K562 (cell line): ENCODE results near the gene NOX5.

ENCODE experiments used
- BHLHE40 ChIP-seq: IDR thresholded peaks from 2 replicates; pipeline ENCODE4 v1.6.1; 2011; ENCODE audit warnings: low read length, improper control_type of control experiment
- HMGN3 ChIP-seq: IDR thresholded peaks from 2 replicates; pipeline ENCODE4 v1.6.1; 2011; ENCODE audit warnings: borderline replicate concordance, low read depth, mild to moderate bottlenecking, mixed read lengths, low read length; ENCODE audit not compliant: insufficient read length; ENCODE audit errors: extremely low read depth
- MTA3 ChIP-seq: fragments of 450-650 bp; formaldehyde crosslinking; IDR thresholded peaks from 2 replicates; pipeline ENCODE4 v1.6.1; 2017; ENCODE audit warnings: mild to moderate bottlenecking, borderline replicate concordance
- POLR2A ChIP-seq: fragments of 450-650 bp; conservative IDR thresholded peaks from 2 replicates; pipeline ENCODE4 v1.6.1; 2016
- ZNF232 ChIP-seq: sonication (generic); formaldehyde crosslinking; IDR thresholded peaks from 2 replicates; pipeline ENCODE4 v1.8.0; 2022; ENCODE audit warnings: mild to moderate bottlenecking, missing genetic modification reagents
- TF ChIP-seq, protein P1 (sequence below), 3 experiments: IDR thresholded peaks in 2 of 3; conservative IDR thresholded peaks in 1 of 3; 2 replicates each; pipeline ENCODE4 v1.5.1; 2011 to 2012; ENCODE audit warnings: low read length in 3 of 3, mild to moderate bottlenecking in 3 of 3, control low read depth in 2 of 3, improper control_type of control experiment in 1 of 3, inconsistent platforms in 1 of 3, low read depth in 1 of 3, mixed read lengths in 1 of 3, moderate library complexity in 1 of 3; ENCODE audit not compliant: insufficient read depth in 2 of 3
- TF ChIP-seq, protein P2 (sequence below): sonication (generic); formaldehyde crosslinking; IDR thresholded peaks from 2 replicates; pipeline ENCODE4 v1.9.0; 2022; ENCODE audit warnings: mild to moderate bottlenecking, missing genetic modification reagents

GRCh38 chr15:69099941-69100340 lies 85.4 kb downstream of the NOX5 start:
- no peak for TF ChIP-seq HMGN3
- no peak for TF ChIP-seq POLR2A
- TF ChIP-seq ZNF232 (CRISPR knock-in tag) = no peak
- TF ChIP-seq BHLHE40 = no peak
- TF ChIP-seq, protein P1, sequence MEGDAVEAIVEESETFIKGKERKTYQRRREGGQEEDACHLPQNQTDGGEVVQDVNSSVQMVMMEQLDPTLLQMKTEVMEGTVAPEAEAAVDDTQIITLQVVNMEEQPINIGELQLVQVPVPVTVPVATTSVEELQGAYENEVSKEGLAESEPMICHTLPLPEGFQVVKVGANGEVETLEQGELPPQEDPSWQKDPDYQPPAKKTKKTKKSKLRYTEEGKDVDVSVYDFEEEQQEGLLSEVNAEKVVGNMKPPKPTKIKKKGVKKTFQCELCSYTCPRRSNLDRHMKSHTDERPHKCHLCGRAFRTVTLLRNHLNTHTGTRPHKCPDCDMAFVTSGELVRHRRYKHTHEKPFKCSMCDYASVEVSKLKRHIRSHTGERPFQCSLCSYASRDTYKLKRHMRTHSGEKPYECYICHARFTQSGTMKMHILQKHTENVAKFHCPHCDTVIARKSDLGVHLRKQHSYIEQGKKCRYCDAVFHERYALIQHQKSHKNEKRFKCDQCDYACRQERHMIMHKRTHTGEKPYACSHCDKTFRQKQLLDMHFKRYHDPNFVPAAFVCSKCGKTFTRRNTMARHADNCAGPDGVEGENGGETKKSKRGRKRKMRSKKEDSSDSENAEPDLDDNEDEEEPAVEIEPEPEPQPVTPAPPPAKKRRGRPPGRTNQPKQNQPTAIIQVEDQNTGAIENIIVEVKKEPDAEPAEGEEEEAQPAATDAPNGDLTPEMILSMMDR (IDR thresholded peaks at IDR 0.05 in 2 of 3, conservative IDR thresholded peaks at IDR 0.05 in 1 of 3; ENCODE audit: insufficient read depth in 2 of 3, low read depth in 1 of 3, low read length in 3 of 3) = no peak
- TF ChIP-seq, protein P2, sequence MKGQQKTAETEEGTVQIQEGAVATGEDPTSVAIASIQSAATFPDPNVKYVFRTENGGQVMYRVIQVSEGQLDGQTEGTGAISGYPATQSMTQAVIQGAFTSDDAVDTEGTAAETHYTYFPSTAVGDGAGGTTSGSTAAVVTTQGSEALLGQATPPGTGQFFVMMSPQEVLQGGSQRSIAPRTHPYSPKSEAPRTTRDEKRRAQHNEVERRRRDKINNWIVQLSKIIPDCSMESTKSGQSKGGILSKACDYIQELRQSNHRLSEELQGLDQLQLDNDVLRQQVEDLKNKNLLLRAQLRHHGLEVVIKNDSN (CRISPR knock-in tag) = no peak
- TF ChIP-seq MTA3 = no peak
